Stimulated activated CD8-positive, alpha-beta memory T cell treated with anti-CD3 and anti-CD28 coated beads, Interleukin-15, amount 100 ng/mL, for 24 hours (primary cell): ENCODE data around the gene HARBI1.

Experiments
- DNase-seq: peaks from one replicate; pipeline ENCODE4 v3.0.0-alpha.2; 2020; ENCODE audit warnings: low read depth

The HARBI1 gene

GRCh38 chr11:46554213-46555147, 62.5 kb downstream of the HARBI1 start:
- DNase-seq = no peak

GRCh38 chr11:46553814-46554212, 63.2 kb downstream of the HARBI1 start:
- DNase-seq = no peak
